Measurements from ENCODE around the gene RUBCNL.
"Not testable (repeated sequence)": the region's sequence is repeated elsewhere in the genome, so short reads cannot be mapped to it uniquely, and the experiment has no call there.

Gene RUBCNL

GRCh38 chr13:46387064-46387851 is at the start of gene RUBCNL:
Gene RUBCNL, minus strand, starts transcription at chr13:46387252. Its CDS starts 14,777 bp downstream, at chr13:46372475.
- peak; percentile 51 for DNase-seq

DNA sequence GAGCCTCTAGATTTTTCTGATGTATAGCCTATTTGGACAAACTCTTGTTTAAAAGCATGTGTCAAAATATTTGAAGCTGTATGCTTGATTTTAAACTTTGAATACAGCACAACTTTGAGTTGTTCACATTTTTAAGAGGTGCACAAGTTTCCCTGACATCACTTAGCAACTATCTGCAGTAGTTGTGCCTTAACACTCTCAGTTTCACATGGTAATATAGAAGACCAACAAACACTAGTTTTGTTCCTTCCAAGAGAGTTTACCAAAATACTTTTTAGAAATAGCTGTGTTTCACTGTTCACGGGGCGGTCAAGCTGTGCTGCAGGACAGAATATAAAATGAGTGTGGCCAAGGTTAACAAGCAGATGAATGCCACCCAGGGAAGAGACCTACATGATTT is 42.5 kb upstream of the RUBCNL start:
- DNase-seq = not testable (repeated sequence)

- DNase-seq = no peak
These were observed 18.4 kb upstream of the RUBCNL start for GRCh38 chr13:46405457-46405856.

DNA sequence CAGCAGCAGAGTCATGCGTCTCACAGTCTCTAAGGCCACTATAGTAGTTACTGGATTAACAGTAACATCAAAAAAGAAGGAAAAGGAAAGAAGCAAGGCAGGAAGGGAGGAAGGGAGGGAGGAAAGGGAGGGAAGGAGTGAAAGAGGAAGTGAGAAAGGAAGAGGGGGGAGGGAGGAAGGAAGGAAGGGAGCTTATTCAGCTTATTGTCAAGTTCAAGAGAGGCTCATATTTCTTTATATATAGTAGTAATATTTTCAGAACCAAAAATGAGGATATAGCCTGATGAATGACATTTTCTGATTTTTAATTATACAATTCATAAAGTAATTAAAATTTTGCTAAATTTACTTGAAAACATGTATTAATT is 17.7 kb upstream of the RUBCNL start:
- no peak for DNase-seq

DNA sequence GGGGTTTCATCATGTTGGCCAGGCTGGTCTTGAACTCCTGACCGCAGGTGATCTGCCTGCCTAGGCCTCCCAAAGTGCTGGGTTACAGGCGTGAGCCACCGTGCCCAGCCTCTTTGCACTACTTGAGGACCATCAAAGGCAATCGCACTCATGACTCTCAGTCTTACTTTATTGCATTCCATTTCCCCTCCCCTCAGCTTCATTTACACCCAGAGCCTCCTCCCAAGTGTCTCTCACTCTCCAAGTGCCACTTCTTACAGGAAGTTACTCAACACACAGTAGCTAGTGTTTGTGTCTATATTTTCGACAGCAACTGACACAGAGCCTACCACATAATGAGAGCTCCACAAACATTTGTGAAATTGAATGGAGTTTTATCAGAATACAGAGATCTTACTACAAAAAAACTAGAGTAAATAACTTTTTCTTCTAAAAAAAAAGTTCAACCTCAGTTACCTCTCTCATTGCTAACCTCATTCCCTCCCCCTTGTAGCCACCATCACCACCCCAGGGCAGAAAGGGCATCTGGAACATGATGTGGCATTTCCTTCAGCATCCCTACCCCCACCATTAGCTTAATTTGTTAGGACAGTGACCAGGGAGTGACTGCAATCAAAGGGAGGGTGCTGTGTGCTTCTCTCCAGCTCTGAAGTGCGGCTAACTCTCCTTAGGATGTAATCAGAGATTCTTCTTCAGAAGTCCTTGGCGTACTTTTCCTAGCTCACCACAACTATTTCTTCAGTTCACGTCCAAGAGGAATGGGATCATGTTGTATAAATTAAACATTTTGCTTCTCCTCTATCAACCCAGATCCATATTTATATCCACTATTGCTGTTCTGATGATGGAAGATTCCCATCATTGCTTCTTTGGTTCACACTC is 17.0 kb upstream of the RUBCNL start:
- no peak for DNase-seq

DNA sequence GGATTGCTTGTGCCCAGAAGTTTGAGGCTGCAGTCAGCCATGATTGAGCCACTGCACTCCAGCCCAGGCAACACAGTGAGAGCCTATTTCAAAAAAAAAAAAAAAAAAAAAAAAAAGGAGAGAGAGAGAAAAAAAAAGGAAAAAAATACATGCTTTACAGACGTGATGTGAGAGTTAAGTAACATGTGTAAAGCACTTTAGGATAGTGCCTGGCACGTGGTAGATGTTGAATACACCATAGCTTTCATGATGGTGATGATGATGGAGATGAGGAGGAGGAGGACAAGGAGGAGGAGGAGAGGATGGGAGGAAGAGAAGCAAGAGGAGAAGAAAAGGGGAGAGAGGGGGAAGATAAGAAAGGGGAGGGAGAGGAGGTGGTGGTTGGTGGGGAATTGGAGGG is 15.1 kb upstream of the RUBCNL start:
- no peak for DNase-seq

GRCh38 chr13:46401432-46401831 is 14.4 kb upstream of the RUBCNL start:
- DNase-seq = no peak

DNA sequence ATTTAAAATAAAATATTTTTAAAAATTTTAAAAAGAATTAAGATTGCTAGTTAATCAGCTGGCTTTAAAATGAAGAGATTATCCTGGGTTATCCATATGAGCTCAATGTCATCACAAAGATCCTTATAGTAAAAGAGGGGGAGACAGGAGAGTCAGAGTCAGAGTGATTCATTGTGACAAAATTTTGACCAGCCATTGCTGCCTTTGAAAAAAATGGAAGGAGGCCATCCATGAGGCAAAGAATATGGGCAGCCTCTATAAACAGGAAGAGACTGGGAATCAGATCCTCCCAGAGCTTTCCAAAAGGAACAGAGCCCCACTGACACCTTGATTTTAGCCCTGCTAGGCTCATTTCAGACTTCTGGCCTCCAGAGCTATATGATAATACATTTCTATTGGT is 9.3 kb upstream of the RUBCNL start:
- no peak for DNase-seq

DNA sequence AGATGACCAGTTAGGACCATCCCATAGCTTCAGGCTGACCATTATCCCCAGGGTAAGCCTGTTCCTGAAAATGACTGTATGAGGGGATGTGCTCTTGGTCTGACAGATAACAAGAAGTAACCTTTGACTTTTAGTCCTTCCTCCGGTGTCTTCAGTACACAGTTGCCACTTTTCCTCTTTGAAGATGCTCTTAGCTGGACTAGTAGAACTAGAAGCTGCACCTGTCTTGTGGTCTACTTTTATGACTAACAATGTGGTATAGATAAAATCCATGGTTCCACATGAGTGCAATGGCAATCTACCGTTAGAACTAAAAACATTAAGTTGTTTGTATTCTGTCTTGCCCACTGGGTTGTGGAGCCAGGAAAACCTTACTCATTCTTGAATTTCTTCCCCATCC is 5.9 kb upstream of the RUBCNL start:
- DNase-seq = no peak

GRCh38 chr13:46389457-46390451 is 2.7 kb upstream of the RUBCNL start:
- no peak for DNase-seq

GRCh38 chr13:46388846-46389245 is 1.8 kb upstream of the RUBCNL start:
- peak; percentile 44 for DNase-seq

- no peak for DNase-seq
These were observed 1.3 kb upstream of the RUBCNL start for GRCh38 chr13:46388308-46388707.

DNA sequence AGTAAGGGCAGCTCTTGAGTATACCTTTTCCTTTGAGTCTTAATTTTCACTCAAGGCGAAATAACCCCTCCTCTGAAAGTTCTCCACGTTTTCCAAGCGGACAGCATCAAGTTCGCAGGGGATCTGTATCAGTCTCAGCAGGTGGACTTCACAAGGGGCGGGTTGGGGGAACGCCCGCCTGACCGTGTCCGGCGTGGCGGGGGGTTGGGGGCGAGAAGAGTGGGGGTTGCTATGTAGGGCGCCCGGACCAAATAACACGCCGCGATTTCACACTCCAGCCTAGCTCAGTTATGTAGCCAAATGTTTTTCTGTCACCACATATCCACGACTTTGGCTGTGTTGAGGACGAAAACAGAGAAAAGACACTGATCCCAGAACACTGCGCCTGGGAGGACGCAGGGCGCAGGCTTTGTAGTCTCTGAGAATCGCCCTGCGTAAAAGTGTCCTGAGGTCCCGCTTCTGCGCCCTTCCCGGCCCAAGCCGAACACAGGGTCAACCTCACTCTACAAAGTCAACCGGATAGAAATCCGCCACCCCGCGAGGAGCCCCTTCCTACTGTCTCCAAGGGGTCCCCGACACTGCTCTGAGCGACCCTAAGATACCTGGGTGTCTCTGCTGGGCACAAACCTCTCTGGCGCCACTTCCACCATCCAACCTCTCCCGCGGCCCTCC is 524 bp downstream of the RUBCNL start:
- no peak for DNase-seq

GRCh38 chr13:46385946-46386345 is 1.1 kb downstream of the RUBCNL start:
- DNase-seq = no peak

DNA sequence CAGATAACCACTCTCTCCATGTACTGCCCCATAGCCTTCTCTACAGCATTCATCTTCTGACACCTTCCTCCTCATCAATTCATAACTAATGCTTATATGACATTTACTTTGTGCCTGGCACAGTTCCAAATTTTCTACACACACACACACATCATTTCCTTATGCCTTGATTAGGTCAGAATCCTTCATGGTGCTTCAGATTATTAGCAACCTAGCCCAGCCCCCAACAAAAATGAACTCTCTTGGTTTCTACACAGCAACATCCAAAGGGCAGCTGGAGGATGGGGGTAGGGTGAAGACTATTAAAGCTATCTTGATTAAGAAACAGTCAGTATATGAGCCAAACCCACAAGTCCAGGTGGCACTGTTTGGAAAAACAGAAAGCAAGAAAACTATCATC is 3.7 kb downstream of the RUBCNL start:
- no peak for DNase-seq

DNA sequence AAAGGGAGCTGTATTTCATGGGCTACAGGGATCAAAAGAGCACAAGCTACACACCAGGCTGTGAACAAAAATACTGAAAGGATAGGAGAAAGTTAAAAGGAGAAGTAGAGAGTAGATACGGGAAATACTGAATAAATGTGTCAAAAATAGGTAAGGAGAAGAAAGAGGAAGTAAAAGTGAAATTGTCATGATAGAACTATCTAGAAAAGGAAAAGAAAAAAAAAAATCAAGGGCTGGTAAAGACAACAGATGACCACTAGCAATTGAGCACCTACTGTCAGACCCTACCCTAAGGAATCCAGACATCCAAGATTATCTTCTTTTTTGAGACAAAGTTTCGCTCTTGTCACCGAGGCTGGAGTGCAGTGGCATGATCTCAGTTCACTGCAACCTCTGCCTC is 4.8 kb downstream of the RUBCNL start:
- no peak for DNase-seq

DNA sequence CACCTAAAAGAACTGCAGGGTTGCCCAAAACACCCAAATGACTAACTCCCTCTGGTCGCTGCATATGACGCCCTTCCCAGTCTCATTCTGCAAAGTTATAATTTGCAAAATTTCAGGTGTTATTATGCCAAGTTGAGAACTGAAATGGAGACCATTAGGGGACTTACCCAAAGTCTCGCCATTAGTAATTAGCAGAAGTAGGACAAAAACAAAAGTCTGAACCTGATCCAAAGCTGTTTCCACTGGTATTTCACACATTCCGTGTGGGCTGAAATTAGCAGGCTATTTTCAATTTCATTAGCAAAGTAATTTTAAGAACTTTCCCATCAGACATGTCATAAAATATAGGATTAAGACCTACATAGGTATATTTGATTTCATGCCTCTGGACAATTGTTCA is 6.8 kb downstream of the RUBCNL start:
- no peak for DNase-seq

GRCh38 chr13:46379611-46380010 is 7.4 kb downstream of the RUBCNL start:
- no peak for DNase-seq

DNA sequence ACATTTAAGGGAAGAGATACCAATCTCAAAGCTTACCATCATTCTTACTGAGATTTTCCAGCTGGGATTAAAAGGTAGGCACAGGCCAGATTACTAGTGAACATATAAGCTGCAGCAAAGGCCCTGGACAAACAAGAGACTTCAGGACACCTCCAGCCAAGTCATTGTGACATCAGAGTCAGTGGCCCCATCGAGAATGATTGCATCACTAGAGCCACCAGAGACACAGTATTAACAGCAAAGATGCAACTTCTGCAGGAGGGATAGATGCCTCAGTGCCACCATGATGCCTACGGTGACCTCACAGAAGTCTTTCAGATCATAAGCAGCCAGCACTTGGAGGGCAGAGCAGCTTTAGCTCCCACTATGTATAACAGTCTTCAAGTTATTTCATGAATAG is 8.6 kb downstream of the RUBCNL start:
- no peak for DNase-seq

DNA sequence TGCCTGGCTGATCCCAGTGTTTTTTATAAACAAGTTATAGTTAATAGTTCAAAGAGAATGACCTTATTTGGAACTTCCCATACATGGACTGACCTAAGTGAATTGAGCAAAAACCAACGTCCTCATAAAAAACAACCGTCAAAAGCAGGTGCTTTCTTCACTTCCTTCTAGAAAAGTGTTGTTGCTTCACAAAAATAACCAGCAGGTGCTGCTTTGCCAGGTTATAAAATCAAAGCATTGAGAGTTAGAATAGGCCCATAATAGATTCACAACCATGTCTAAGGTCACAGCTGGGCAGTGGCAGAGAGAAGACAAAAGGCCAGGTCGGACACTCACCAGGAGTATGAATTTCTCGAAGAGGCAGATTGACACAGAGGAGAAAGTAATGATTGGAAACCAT is 9.5 kb downstream of the RUBCNL start:
- DNase-seq = no peak

DNA sequence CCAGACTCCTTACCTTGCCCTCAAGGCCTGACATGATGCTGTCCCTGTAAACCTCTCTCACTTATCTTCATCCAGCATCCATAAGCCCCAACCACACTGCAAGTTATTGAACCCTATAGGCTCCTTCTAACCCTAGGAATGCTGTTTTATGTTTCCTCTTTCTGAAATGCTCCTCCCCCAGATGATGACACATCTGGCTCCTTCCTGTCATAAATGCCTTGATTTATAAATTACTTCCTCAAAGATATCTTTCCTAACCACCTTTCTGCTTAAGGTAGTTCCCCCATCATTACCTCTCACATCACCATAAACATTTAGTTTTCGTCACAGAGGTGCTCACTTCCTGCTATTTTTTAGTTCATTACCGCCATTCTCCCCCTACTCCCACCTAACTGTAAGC is 12.3 kb downstream of the RUBCNL start:
- DNase-seq = no peak

- no peak for DNase-seq
These were observed 13.4 kb downstream of the RUBCNL start for GRCh38 chr13:46373623-46374022.
